GM13977 (cell line): ENCODE results near the gene ALK.

ENCODE experiments used
- DNase-seq: peaks from one replicate; pipeline ENCODE4 v3.0.0; 2012; ENCODE audit warnings: low spot score
- in situ Hi-C: fragments of 300-500 bp; cut with MboI; formaldehyde crosslinking; loops from one replicate; pipeline ENCODE4 v1.12.0; 2022; ENCODE audit warnings: low sequenced_read_pairs, low pct_unique_long_range_greater_than_20kb, mixed read lengths, inconsistent platforms; ENCODE audit not compliant: unreplicated experiment
- TF ChIP-seq, protein P1 (sequence below): IDR thresholded peaks from 2 replicates; pipeline ENCODE4 v1.5.1; 2012; ENCODE audit warnings: mild to moderate bottlenecking, control low read depth; ENCODE audit not compliant: insufficient read depth; ENCODE audit errors: extremely low read depth, missing control alignments

ALK gene

DNA sequence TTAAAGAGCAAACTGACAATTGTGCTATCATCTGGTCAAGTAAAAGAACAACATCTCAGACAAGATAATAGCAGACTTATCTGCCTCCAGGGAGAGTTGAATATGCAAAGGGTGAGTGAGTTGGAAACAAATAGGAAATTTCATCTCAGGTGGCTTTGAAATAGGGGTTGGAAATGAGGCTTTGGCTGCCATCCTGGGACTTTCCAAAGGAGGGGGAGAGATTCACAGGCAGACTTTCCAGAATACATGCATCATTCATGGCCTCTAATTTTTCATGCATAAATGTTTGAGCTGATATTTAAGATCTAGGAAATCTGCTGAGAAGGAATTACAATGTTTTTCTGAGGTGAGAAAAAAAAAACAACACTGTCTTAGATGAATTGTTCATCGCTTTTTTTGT is 300.5 kb downstream of the ALK start:
- in situ Hi-C loops, result no loop called here
- TF ChIP-seq, protein P1, sequence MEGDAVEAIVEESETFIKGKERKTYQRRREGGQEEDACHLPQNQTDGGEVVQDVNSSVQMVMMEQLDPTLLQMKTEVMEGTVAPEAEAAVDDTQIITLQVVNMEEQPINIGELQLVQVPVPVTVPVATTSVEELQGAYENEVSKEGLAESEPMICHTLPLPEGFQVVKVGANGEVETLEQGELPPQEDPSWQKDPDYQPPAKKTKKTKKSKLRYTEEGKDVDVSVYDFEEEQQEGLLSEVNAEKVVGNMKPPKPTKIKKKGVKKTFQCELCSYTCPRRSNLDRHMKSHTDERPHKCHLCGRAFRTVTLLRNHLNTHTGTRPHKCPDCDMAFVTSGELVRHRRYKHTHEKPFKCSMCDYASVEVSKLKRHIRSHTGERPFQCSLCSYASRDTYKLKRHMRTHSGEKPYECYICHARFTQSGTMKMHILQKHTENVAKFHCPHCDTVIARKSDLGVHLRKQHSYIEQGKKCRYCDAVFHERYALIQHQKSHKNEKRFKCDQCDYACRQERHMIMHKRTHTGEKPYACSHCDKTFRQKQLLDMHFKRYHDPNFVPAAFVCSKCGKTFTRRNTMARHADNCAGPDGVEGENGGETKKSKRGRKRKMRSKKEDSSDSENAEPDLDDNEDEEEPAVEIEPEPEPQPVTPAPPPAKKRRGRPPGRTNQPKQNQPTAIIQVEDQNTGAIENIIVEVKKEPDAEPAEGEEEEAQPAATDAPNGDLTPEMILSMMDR, result no peak
- no peak for DNase-seq

DNA sequence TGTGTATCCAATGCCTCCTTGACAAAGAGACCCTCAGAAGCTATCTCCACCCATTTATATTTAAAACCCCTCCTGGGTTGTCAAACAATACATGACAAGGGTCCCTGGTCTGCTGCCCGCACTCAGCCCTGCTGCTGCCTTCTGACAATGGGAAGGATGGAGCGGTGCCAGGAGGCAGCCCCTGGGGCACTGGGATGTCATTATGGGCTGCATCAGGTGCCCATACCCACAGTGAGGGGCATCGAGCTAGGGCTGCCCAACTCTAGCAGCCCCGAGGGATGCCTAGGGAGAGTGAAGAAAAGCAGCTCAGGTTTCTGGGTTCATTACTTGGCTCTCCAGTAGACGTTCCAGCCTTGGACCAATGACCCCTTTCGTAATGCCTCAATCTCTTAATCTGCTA is 301.7 kb downstream of the ALK start:
- DNase-seq, result no peak
- TF ChIP-seq, protein P1, result no peak
- in situ Hi-C loops, result no loop called here

DNA sequence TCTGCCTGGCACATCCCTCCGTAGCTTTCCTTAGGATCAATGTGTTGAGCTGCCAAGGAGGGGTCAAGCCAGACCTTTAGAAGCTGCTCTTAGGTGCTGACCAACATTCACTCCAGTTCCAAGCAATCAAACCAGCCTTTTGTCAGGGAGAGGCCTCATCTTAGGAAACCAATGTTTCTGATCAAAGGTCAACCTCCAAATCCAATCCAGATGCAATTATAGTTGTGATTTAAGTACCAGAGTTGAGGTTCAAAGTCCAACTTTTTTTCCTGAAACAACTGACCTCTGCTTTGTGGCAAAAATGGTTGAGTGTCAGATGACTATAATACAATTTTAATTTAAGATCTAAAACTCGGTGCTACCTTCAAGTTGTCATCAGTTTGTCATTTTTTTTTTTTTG is 303.4 kb downstream of the ALK start:
- TF ChIP-seq, protein P1, result no peak
- in situ Hi-C loops, result no loop called here
- no peak for DNase-seq

DNA sequence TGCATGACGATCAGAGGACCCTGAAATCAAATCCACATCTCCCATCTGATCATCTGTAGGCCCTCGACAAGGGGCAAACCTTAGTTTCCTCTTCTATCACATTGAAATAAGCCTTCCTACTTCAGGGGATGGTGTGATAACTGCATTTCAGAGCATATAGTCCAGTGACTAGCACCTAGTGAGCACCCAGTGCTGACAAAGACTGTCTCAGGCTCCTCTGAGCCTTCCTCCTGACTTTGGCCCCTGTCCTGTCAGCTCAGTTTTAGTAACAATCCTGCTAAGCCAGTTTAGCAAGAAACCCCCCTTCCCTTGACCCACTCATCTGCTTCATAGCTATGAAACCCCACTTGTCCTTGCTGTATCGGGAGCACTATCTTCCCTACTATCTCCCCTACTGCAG is 304.0 kb downstream of the ALK start:
- in situ Hi-C loops, result no loop called here
- TF ChIP-seq, protein P1, result no peak
- DNase-seq, result no peak

DNA sequence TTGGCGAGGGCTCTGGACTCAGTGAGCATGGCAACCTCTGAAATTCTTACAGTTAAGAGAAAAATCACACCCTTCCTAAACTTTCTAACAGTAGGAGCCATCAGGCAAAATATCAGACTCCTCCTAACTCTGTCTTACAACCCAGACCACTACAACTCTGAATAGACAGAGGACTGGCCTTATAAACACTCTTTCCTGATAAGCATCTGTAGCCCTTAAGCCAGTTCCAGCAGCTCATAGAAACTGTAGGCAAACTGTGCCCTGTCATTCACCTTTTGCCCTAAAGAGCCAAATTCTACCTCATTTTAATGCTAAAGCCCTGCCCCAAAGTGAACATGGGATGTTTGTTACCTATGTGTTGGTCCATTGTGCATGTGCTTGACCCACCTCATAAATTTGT is 304.8 kb downstream of the ALK start:
- in situ Hi-C loops, result no loop called here
- DNase-seq, result no peak
- TF ChIP-seq, protein P1, result no peak

DNA sequence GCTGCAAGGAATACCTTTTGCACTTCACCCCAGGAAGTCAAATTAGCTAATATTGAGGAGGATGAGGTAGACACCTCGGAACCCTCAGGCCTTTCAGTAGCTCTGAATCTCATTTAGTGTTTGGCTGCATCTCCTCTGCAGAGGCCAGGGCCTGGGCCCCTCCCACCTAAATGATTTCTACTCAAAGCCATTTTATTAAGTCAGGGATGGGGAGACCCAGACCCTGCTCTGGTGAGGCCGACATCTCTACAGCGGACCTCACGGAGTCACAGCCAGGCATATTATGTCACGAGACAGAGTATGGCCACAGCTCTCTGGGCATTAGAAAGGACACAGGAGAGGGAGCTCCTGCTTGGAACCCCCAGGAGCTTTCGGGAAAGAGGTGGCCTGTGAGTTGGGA is 305.5 kb downstream of the ALK start:
- DNase-seq, result no peak
- TF ChIP-seq, protein P1, result no peak
- in situ Hi-C loops, result no loop called here

DNA sequence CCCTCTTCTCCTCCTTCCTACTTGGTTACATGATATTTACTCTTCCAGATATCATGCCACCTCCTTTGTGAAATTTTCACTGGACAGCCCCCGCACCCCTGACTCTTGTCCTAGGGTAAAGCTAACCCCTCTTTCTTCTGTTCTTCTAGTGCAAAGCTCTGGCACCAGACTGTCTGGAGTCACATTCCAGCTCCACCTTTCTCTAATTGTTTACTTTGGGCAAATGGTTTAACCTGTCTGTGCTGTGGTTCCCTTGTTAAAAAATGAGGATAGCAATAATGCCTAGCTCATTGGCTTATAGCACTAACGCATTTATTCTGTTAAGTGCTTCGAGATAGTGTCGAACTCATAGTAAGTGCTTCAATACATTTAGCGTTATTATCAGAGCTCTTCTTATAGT is 306.2 kb downstream of the ALK start:
- TF ChIP-seq, protein P1, result no peak
- in situ Hi-C loops, result no loop called here
- no peak for DNase-seq
